HCT116 (cell line): ENCODE data around the gene OTUD7B. TPM values are rescaled to one million over a fixed set of nuclear protein-coding genes. Genes with fewer than 3 reads are reported as not detected.

Experiments
- ATAC-seq: fragments of 200-7000 bp; cut with Tn5 transposase; 2 replicates; pipeline ENCODE4 v1.9.1; 2020; ENCODE audit warnings: mild to moderate bottlenecking, moderate library complexity
- BruUV-seq: library from RNA; stranded (reverse); fragments of 400-500 nt; replicated peaks from 2 replicates; lab custom pipeline; 2021; lab: Mats Ljungman, UMichigan
- CTCF ChIA-PET: fragments of 300-600 bp; sonication (Branson Sonifier 250); formaldehyde crosslinking; loops from one replicate; lab custom pipeline; 2021; ENCODE audit warnings: antibody characterized with exemption; lab: Charles Lee
- POLR2A ChIA-PET: fragments of 300-600, 350-600 bp; sonication (Branson Sonifier 250); formaldehyde crosslinking; loops from one replicate; lab custom pipeline; 2021; ENCODE audit warnings: antibody characterized with exemption; lab: Charles Lee
- RAD21 ChIA-PET, 2 experiments: fragments of 300-600 bp; sonication (Branson Sonifier 250); formaldehyde crosslinking; loops; one replicate each; lab custom pipeline; 2023; ENCODE audit warnings: low total read pairs in 2 of 2; ENCODE audit not compliant: uncharacterized antibody in 2 of 2, unreplicated experiment in 2 of 2, low non-redundant PET in 1 of 2; lab: Charles Lee
- DNase-seq: peaks from one replicate; pipeline ENCODE4 v3.0.0-alpha.2; 2010; ENCODE audit warnings: low read depth, low spot score
- H2AFZ ChIP-seq: fragments of 200-600 bp; shearing (Covaris generic), sonication (generic); 2 replicates; pipeline ENCODE4 v1.6.1; 2017; ENCODE audit warnings: low read depth, mixed run types, mixed read lengths, antibody characterized with exemption, low read length; ENCODE audit not compliant: poor library complexity, severe bottlenecking
- H3K27ac ChIP-seq: 2 replicates; pipeline ENCODE4 v1.5.1; 2012; ENCODE audit warnings: low read depth, low read length
- H3K27me3 ChIP-seq: fragments of 200-600 bp; sonication (generic); 2 replicates; pipeline ENCODE4 v1.6.1; 2016; ENCODE audit warnings: mixed run types, low read length, mixed read lengths; ENCODE audit not compliant: insufficient read depth
- H3K36me3 ChIP-seq, 2 experiments: fragments of 200-500 bp in 1 of 2; fragments of 200-600 bp in 1 of 2; sonication (Bioruptor generic) in 1 of 2; sonication (generic) in 1 of 2; 2 replicates each; pipeline versions ENCODE4 v1.5.1 to v1.6.1; 2014 to 2016; ENCODE audit warnings: low read length in 2 of 2, inconsistent platforms in 1 of 2, mixed read lengths in 1 of 2, mixed run types in 1 of 2; ENCODE audit not compliant: insufficient read depth in 2 of 2, control insufficient read depth in 1 of 2
- H3K4me1 ChIP-seq, 2 experiments: fragments of 200-600 bp in 1 of 2; sonication (generic) in 1 of 2; 2 replicates each; pipeline versions ENCODE4 v1.5.1 to v1.6.1; 2012 to 2017; ENCODE audit warnings: low read length in 2 of 2, inconsistent platforms in 1 of 2, mild to moderate bottlenecking in 1 of 2, mixed read lengths in 1 of 2, mixed run types in 1 of 2, moderate library complexity in 1 of 2; ENCODE audit not compliant: insufficient read depth in 2 of 2, control insufficient read depth in 1 of 2
- H3K4me2 ChIP-seq: fragments of 200-600 bp; sonication (generic); 2 replicates; pipeline ENCODE4 v1.6.1; 2017; ENCODE audit warnings: mixed run types, low read length, mixed read lengths
- H3K4me3 ChIP-seq, 2 experiments: fragments of 200-600 bp in 1 of 2; sonication (generic) in 1 of 2; replicated peaks in 1 of 2; 2 replicates each; pipeline ENCODE4 v1.5.1; 2011 to 2016; ENCODE audit warnings: low read length in 2 of 2, control low read depth in 1 of 2, low read depth in 1 of 2, mild to moderate bottlenecking in 1 of 2, mixed read lengths in 1 of 2, mixed run types in 1 of 2
- H3K79me2 ChIP-seq: fragments of 200-600 bp; sonication (generic); 2 replicates; pipeline ENCODE4 v1.6.1; 2017; ENCODE audit warnings: mild to moderate bottlenecking, mixed run types, low read length, moderate library complexity, mixed read lengths; ENCODE audit not compliant: insufficient read depth
- H3K9ac ChIP-seq: fragments of 200-600 bp; sonication (generic); 2 replicates; pipeline ENCODE4 v1.6.1; 2016; ENCODE audit warnings: low read length, mixed read lengths
- H3K9me2 ChIP-seq: fragments of 200-600 bp; sonication (generic), shearing (Covaris generic); 2 replicates; pipeline ENCODE4 v1.6.1; 2017; ENCODE audit warnings: mixed run types, mild to moderate bottlenecking, moderate library complexity; ENCODE audit not compliant: insufficient read depth
- H3K9me3 ChIP-seq, 2 experiments: fragments of 200-500 bp in 1 of 2; fragments of 200-600 bp in 1 of 2; sonication (Bioruptor generic) in 1 of 2; sonication (generic) in 1 of 2; 2 replicates each; pipeline ENCODE4 v1.6.1; 2014 to 2017; ENCODE audit warnings: low read length in 2 of 2, mixed read lengths in 2 of 2, inconsistent platforms in 1 of 2, low read depth in 1 of 2, mild to moderate bottlenecking in 1 of 2, mixed run types in 1 of 2, moderate library complexity in 1 of 2; ENCODE audit not compliant: control insufficient read depth in 1 of 2, insufficient read depth in 1 of 2
- H4K20me1 ChIP-seq: fragments of 200-600 bp; sonication (generic), shearing (Covaris generic); 2 replicates; pipeline ENCODE4 v1.6.1; 2017; ENCODE audit warnings: mixed run types, mild to moderate bottlenecking, moderate library complexity; ENCODE audit not compliant: insufficient read depth
- CBX3 ChIP-seq: IDR thresholded peaks from 2 replicates; pipeline ENCODE4 v1.6.1; 2012; ENCODE audit warnings: low read depth
- CEBPB ChIP-seq: IDR thresholded peaks from 2 replicates; pipeline ENCODE4 v1.6.1; 2012; ENCODE audit warnings: low read depth
- EGR1 ChIP-seq: IDR thresholded peaks from 2 replicates; pipeline ENCODE4 v1.6.1; 2012; ENCODE audit warnings: low read depth
- ELF1 ChIP-seq: IDR thresholded peaks from 2 replicates; pipeline ENCODE4 v1.6.1; 2012; ENCODE audit warnings: low read depth, borderline replicate concordance
- EZH2 ChIP-seq: fragments of 200-600 bp; sonication (generic); IDR thresholded peaks from 2 replicates; pipeline ENCODE4 v1.6.1; 2017; ENCODE audit warnings: antibody characterized with exemption, mixed run types
- EZH2phosphoT487 ChIP-seq: fragments of 200-600 bp; IDR thresholded peaks from 2 replicates; pipeline ENCODE4 v1.6.1; 2018; ENCODE audit warnings: antibody characterized with exemption, borderline replicate concordance
- FOSL1 ChIP-seq: IDR thresholded peaks from 2 replicates; pipeline ENCODE4 v1.6.1; 2012; ENCODE audit warnings: low read depth
- JUND ChIP-seq: IDR thresholded peaks from 2 replicates; pipeline ENCODE4 v1.6.1; 2012
- POLR2A ChIP-seq: IDR thresholded peaks from 2 replicates; pipeline ENCODE4 v1.7.0; 2011; ENCODE audit warnings: borderline replicate concordance; ENCODE audit not compliant: insufficient read depth, insufficient read length; ENCODE audit errors: extremely low read depth
- POLR2AphosphoS5 ChIP-seq: IDR thresholded peaks from 2 replicates; pipeline ENCODE4 v1.6.1; 2011; ENCODE audit warnings: mild to moderate bottlenecking, low read depth, low read length, moderate library complexity
- RAD21 ChIP-seq: IDR thresholded peaks from 2 replicates; pipeline ENCODE4 v1.6.1; 2012; ENCODE audit warnings: low read depth, mild to moderate bottlenecking
- SIN3A ChIP-seq: IDR thresholded peaks from 2 replicates; pipeline ENCODE4 v1.6.1; 2012; ENCODE audit warnings: low read depth
- SP1 ChIP-seq: IDR thresholded peaks from 2 replicates; pipeline ENCODE4 v1.6.1; 2012; ENCODE audit warnings: low read depth
- ZFX ChIP-seq: fragments of 450-650 bp; IDR thresholded peaks from 2 replicates; pipeline ENCODE4 v1.6.1; 2017
- ZNF274 ChIP-seq: fragments of 200-500 bp; sonication (Bioruptor generic); IDR thresholded peaks from 2 replicates; pipeline ENCODE4 v1.6.1; 2014; ENCODE audit warnings: mild to moderate bottlenecking, low read depth, low read length, inconsistent platforms
- intact Hi-C: fragments of 100-400 bp; cut with micrococcal nuclease; formaldehyde crosslinking; loops from 2 replicates; pipeline ENCODE4 v1.10.0; 2022
- total RNA-seq: library from RNA; stranded (reverse); gene quantifications from one replicate; pipeline ENCODE4 v1.2.1, GENCODE V29; 2021; ENCODE audit not compliant: unreplicated experiment
- TF ChIP-seq, protein P1 (sequence below): IDR thresholded peaks from 2 replicates; pipeline ENCODE4 v1.6.1; 2011; ENCODE audit warnings: mild to moderate bottlenecking, low read length, moderate library complexity; ENCODE audit not compliant: insufficient replicate concordance; ENCODE audit errors: extremely low read depth
- TF ChIP-seq, protein P2 (sequence below): IDR thresholded peaks from 2 replicates; pipeline ENCODE4 v1.6.1; 2012
- TF ChIP-seq, protein P3 (sequence below), 3 experiments: fragments of 200-600 bp in 1 of 3; sonication (generic) in 1 of 3; IDR thresholded peaks in 2 of 3; conservative IDR thresholded peaks in 1 of 3; 2 replicates each; pipeline ENCODE4 v1.5.1; 2012 to 2017; ENCODE audit warnings: low read depth in 2 of 3, low read length in 2 of 3, antibody characterized with exemption in 1 of 3, borderline replicate concordance in 1 of 3, control low read depth in 1 of 3, mild to moderate bottlenecking in 1 of 3, mixed read lengths in 1 of 3, mixed run types in 1 of 3, moderate library complexity in 1 of 3; ENCODE audit not compliant: insufficient read depth in 1 of 3
- TF ChIP-seq, protein P4 (sequence below): IDR thresholded peaks from 2 replicates; pipeline ENCODE4 v1.6.1; 2012; ENCODE audit warnings: low read depth

The OTUD7B gene
- total RNA-seq, 1 experiment from 2014 or later = 23.7 TPM

DNA sequence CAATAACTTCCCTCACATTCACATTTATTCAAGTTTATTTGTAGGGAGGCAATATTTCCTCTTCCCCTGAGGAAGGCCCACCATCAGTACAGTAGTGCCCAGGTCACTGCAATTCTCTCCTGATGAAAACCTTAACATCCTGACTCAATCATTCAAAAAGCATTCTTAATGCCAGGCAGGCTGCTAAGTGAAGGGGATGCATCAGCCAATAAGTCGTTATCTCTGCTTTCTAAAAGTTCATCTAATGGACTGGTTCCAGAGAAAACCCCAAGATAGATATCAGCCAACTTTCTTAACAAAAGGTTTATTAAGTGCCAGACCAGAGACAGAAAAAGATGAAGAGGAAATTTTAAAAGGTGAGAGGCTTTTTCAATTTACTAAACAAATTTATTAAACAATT lies 17.3 kb downstream of the OTUD7B start:
- Histone ChIP-seq H3K27me3 (no peaks in the 10 kb centered on the region), H3K79me2 (peaks cover 54% of the 10 kb centered on the region), H3K4me3 (no peak overlapping the region), H3K36me3 (no peaks in the 10 kb centered on the region), H3K27ac (no peak overlapping the region), H2AFZ (no peak overlapping the region), H3K9me2 (no peaks in the 10 kb centered on the region), H3K4me2 (no peak overlapping the region), H3K9me3 (no peaks in the 10 kb centered on the region), H4K20me1 (no peaks in the 10 kb centered on the region), H3K9ac (no peak overlapping the region), H3K4me1 (no peaks in the 10 kb centered on the region)
- DNase-seq (no peak), ATAC-seq (no peak)
- intact Hi-C loops = no loop called here
- TF ChIP-seq EZH2 (no peak), FOSL1 (no peak), SIN3A (no peak), ZNF274 (no peak), SP1 (no peak), ELF1 (no peak), RAD21 (no peak), POLR2A (no peak), EGR1 (no peak), JUND (no peak), POLR2AphosphoS5 (no peak), CBX3 (no peak), CEBPB (no peak), EZH2phosphoT487 (no peak), ZFX (no peak)
- TF ChIP-seq, protein P1, sequence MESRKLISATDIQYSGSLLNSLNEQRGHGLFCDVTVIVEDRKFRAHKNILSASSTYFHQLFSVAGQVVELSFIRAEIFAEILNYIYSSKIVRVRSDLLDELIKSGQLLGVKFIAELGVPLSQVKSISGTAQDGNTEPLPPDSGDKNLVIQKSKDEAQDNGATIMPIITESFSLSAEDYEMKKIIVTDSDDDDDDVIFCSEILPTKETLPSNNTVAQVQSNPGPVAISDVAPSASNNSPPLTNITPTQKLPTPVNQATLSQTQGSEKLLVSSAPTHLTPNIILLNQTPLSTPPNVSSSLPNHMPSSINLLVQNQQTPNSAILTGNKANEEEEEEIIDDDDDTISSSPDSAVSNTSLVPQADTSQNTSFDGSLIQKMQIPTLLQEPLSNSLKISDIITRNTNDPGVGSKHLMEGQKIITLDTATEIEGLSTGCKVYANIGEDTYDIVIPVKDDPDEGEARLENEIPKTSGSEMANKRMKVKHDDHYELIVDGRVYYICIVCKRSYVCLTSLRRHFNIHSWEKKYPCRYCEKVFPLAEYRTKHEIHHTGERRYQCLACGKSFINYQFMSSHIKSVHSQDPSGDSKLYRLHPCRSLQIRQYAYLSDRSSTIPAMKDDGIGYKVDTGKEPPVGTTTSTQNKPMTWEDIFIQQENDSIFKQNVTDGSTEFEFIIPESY = no peak
- TF ChIP-seq, protein P2, sequence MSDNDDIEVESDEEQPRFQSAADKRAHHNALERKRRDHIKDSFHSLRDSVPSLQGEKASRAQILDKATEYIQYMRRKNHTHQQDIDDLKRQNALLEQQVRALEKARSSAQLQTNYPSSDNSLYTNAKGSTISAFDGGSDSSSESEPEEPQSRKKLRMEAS = no peak
- TF ChIP-seq, protein P3, sequence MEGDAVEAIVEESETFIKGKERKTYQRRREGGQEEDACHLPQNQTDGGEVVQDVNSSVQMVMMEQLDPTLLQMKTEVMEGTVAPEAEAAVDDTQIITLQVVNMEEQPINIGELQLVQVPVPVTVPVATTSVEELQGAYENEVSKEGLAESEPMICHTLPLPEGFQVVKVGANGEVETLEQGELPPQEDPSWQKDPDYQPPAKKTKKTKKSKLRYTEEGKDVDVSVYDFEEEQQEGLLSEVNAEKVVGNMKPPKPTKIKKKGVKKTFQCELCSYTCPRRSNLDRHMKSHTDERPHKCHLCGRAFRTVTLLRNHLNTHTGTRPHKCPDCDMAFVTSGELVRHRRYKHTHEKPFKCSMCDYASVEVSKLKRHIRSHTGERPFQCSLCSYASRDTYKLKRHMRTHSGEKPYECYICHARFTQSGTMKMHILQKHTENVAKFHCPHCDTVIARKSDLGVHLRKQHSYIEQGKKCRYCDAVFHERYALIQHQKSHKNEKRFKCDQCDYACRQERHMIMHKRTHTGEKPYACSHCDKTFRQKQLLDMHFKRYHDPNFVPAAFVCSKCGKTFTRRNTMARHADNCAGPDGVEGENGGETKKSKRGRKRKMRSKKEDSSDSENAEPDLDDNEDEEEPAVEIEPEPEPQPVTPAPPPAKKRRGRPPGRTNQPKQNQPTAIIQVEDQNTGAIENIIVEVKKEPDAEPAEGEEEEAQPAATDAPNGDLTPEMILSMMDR (IDR thresholded peaks at IDR 0.05 in 2 of 3, conservative IDR thresholded peaks at IDR 0.05 in 1 of 3; ENCODE audit: borderline replicate concordance in 1 of 3, insufficient read depth in 1 of 3, low read depth in 2 of 3, low read length in 2 of 3) = no peak
- TF ChIP-seq, protein P4, sequence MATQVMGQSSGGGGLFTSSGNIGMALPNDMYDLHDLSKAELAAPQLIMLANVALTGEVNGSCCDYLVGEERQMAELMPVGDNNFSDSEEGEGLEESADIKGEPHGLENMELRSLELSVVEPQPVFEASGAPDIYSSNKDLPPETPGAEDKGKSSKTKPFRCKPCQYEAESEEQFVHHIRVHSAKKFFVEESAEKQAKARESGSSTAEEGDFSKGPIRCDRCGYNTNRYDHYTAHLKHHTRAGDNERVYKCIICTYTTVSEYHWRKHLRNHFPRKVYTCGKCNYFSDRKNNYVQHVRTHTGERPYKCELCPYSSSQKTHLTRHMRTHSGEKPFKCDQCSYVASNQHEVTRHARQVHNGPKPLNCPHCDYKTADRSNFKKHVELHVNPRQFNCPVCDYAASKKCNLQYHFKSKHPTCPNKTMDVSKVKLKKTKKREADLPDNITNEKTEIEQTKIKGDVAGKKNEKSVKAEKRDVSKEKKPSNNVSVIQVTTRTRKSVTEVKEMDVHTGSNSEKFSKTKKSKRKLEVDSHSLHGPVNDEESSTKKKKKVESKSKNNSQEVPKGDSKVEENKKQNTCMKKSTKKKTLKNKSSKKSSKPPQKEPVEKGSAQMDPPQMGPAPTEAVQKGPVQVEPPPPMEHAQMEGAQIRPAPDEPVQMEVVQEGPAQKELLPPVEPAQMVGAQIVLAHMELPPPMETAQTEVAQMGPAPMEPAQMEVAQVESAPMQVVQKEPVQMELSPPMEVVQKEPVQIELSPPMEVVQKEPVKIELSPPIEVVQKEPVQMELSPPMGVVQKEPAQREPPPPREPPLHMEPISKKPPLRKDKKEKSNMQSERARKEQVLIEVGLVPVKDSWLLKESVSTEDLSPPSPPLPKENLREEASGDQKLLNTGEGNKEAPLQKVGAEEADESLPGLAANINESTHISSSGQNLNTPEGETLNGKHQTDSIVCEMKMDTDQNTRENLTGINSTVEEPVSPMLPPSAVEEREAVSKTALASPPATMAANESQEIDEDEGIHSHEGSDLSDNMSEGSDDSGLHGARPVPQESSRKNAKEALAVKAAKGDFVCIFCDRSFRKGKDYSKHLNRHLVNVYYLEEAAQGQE = no peak
- ChIA-PET POLR2A (no interaction called here), RAD21 (no interaction called here), CTCF (no interaction called here)
- no TSS peak for BruUV-seq
